SIG-M5 treated with dmso at 0.1 percent for 504 hours (cell line): ENCODE data around the gene TTC32.

ENCODE experiments used
- DNase-seq: peaks from one replicate; lab custom pipeline; 2025; ENCODE audit not compliant: unreplicated experiment; lab: John Stamatoyannopoulos, UW

The TTC32 gene

DNA sequence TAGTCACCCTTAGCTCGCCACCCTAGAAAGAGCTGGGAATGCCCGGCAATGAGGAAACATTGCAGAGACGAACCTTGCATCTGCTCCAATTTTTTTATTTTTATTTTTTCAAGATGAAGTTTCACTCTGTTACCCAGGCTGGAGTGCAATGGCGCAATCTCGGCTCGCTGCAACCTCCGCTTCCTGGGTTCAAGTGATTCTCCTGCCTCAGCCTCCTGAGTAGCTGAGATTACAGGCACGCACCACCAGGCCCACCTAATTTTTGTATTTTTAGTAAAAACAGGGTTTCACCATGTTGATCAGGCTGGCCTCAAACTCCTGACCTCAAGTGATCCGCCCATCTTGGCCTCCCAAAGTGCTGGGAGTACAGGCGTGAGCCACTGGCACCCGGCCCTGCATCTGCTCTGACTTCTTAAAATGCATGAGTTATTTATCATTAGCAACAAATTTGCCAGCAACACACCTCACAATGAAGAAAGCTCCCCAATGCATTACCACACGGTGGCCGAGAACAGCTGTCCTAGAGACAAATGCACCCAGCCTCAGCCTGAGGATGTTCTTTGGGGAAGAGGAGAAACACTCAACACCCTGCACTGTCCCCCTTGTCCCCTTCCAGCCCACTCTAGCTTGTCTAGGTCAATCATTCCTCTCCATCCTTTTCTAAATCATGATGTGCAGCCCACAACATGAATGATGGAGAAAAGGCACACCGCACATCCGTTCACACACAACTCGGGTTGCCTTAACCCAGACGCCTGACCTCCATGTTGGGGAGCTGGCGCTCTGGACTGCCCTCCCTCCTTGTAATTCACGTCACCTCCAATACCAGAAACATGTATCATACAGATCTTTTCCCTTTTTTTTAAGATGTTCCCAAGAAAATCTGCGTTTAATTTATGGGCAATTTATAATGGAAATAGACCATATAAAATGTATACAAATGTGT is 46.9 kb downstream of the TTC32 start:
- no peak for DNase-seq

DNA sequence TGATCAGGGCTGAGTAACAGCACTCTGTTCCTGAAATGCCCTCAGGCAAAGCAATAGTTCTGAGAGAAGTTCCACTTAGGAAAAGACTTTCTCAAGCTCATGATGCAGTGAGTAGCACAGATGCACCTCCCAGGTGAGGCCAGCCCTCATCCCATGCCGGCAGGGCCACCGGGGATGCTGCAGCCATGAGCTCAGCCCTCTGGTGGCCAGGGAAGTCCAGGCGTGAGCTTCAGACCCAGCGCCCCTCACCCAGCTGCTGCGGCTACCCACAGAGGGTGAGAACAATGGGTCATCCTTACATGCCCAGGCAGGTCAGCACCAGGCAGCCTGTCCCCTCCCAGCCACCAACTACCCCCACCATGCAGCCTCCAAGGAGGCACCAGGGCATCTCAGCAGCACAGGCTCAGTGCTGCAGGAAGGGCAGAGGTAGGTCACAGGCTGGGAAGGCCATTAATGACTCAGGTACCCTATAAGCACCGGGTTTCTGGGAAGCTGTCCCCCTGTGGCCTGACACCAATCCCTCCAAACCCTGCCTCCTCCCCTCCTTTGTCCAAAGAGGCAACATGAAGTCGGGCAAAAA is 50.6 kb downstream of the TTC32 start:
- DNase-seq: no peak

GRCh38 chr2:19850056-19851050 is 51.4 kb downstream of the TTC32 start:
- no peak for DNase-seq

- no peak for DNase-seq
These were observed 52.8 kb downstream of the TTC32 start for GRCh38 chr2:19848952-19849351.

GRCh38 chr2:19848029-19848750 is 53.6 kb downstream of the TTC32 start:
- no peak for DNase-seq

- no peak for DNase-seq
These were observed 54.3 kb downstream of the TTC32 start for GRCh38 chr2:19847486-19847885.
